Measurements from ENCODE around the gene OXT.
"Not testable (repeated sequence)": the region's sequence is repeated elsewhere in the genome, so short reads cannot be mapped to it uniquely, and the experiment has no call there.

OXT gene

GRCh38 chr20:3071610-3072529 is at the start of gene OXT:
Gene OXT, plus strand, starts transcription at chr20:3071620. Its CDS starts 36 bp downstream, at chr20:3071656.
- no peak for DNase-seq

- DNase-seq: no peak
Measured at GRCh38 chr20:3021777-3022176, 49.6 kb upstream of the OXT start.

- not testable (repeated sequence) for DNase-seq
Measured at GRCh38 chr20:3022559-3023490, 48.6 kb upstream of the OXT start.

GRCh38 chr20:3027987-3028386 is 43.4 kb upstream of the OXT start:
- no peak for DNase-seq

GRCh38 chr20:3031524-3032147 is 39.8 kb upstream of the OXT start:
- DNase-seq: no peak

- no peak for DNase-seq
Measured at GRCh38 chr20:3032624-3033023, 38.8 kb upstream of the OXT start.

GRCh38 chr20:3037654-3038053 is 33.8 kb upstream of the OXT start:
- no peak for DNase-seq

- no peak for DNase-seq
Measured at GRCh38 chr20:3038454-3038853, 33.0 kb upstream of the OXT start.

GRCh38 chr20:3039426-3039825 is 32.0 kb upstream of the OXT start:
- DNase-seq: no peak

GRCh38 chr20:3040086-3040485 is 31.3 kb upstream of the OXT start:
- DNase-seq: no peak

GRCh38 chr20:3041854-3042409 is 29.5 kb upstream of the OXT start:
- DNase-seq: no peak

- no peak for DNase-seq
Measured at GRCh38 chr20:3042625-3043024, 28.8 kb upstream of the OXT start.

- DNase-seq: no peak
Measured at GRCh38 chr20:3043322-3043721, 28.1 kb upstream of the OXT start, which contains the start of gene GNRH2. Gene GNRH2, plus strand, starts transcription at chr20:3043622. Its CDS starts 793 bp downstream, at chr20:3044415.

GRCh38 chr20:3044336-3044965 is 27.0 kb upstream of the OXT start:
- DNase-seq: no peak

- no peak for DNase-seq
Measured at GRCh38 chr20:3045042-3045815, 26.2 kb upstream of the OXT start.

GRCh38 chr20:3045816-3046676 is 25.4 kb upstream of the OXT start, which contains the start of gene MRPS26:
Gene MRPS26, plus strand, starts transcription at chr20:3046052. Its CDS starts 17 bp downstream, at chr20:3046069.
- DNase-seq: peak; percentile 41

GRCh38 chr20:3046677-3047462 is 24.6 kb upstream of the OXT start:
- DNase-seq: peak; percentile 15

- no peak for DNase-seq
Measured at GRCh38 chr20:3047486-3048419, 23.7 kb upstream of the OXT start.
